ACC112 (cell line): Measurements from ENCODE around the gene PLAGL2.
A peak's percentile ranks its signal among the peaks of the same experiment; 100 is the strongest.

Experiments
- H2AFZ ChIP-seq: fragments of 200-600 bp; sonication (generic); one replicate; pipeline ENCODE4 v1.6.0; 2017; ENCODE audit warnings: antibody characterized with exemption, low read length; ENCODE audit not compliant: unreplicated experiment
- H3K27ac ChIP-seq: fragments of 200-600 bp; sonication (generic); 2 replicates; pipeline ENCODE4 v1.5.1; 2014; ENCODE audit warnings: low read depth, mild to moderate bottlenecking, antibody characterized with exemption, low read length, moderate library complexity
- H3K27me3 ChIP-seq: fragments of 200-600 bp; sonication (generic); 2 replicates; pipeline ENCODE4 v1.6.1; 2014; ENCODE audit warnings: mild to moderate bottlenecking, antibody characterized with exemption, low read length, moderate library complexity, mixed read lengths; ENCODE audit not compliant: insufficient read depth
- H3K36me3 ChIP-seq: fragments of 200-600 bp; sonication (generic); 2 replicates; pipeline ENCODE4 v1.6.1; 2016; ENCODE audit warnings: mild to moderate bottlenecking, antibody characterized with exemption, low read length, moderate library complexity, mixed read lengths; ENCODE audit not compliant: insufficient read depth
- H3K4me1 ChIP-seq: fragments of 200-600 bp; sonication (generic); one replicate; pipeline ENCODE4 v1.6.1; 2016; ENCODE audit warnings: low read length, mixed read lengths; ENCODE audit not compliant: insufficient read depth, unreplicated experiment, control insufficient read depth
- H3K4me3 ChIP-seq: fragments of 200-600 bp; sonication (generic); 2 replicates; pipeline ENCODE4 v1.5.1; 2014; ENCODE audit warnings: mild to moderate bottlenecking, low read depth, low read length
- H3K79me2 ChIP-seq: fragments of 200-600 bp; sonication (generic); one replicate; pipeline ENCODE4 v1.6.0; 2016; ENCODE audit warnings: low read length; ENCODE audit not compliant: control insufficient read depth, unreplicated experiment, insufficient read depth

The PLAGL2 gene

DNA sequence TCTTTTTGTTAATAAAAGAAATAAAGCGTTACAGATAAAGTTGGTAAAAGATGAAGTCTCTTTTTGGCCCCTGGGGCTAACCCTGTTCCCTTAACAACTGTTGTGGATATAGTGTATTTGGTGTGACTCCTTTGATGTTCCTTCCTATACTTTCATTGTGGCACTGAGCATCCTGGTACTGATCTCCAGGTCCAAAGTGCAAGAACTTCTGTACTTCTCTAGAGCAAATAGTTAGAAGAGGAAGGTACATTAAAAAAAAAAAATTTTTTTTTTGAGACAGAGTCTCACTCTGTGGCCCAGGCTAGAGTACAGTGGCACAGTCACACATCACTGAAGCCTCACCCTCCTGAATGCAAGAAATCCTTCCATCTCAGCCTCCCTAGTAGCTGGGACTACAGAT lies 6.3 kb upstream of the PLAGL2 start:
- Histone ChIP-seq H3K4me3 (no peak overlapping the region), H3K36me3 (peaks cover 8% of the 10 kb centered on the region), H3K27ac (no peak overlapping the region), H3K4me1 (peaks cover 9% of the 10 kb centered on the region), H3K79me2 (peaks cover 24% of the 10 kb centered on the region), H2AFZ (no peak overlapping the region), H3K27me3 (no peaks in the 10 kb centered on the region)

DNA sequence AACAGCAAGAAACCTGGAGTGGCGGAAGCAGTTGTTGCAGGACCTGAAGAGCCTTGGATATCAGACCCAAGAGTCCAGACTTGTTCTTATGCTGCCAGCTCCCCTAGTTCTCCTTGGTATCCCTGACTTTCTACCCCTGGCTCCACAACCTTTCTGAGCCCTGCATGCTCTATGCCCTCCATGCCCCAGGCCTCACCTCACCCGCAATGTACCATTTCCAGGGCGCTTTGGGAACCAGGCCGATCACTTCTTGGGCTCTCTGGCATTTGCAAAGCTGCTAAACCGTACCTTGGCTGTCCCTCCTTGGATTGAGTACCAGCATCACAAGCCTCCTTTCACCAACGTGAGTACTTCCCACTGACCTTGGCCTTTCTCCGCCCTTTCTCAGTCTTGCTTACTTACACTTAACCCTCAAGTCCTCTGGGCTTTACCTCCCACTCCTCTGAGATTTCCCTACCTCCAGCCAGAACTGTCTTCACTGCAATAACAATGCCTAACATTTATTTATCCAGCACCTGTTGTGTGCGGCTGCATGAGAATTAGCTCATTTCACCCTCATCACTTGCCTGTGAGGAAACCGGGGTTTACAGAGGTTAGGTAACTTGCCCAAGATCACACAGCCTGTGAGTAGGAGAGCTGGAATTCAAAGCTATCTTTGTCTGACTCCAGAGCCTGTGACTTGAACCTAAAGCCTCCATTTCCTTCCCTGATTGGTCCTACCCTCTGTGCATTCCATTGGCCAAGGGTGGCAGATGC lies 2.5 kb upstream of the PLAGL2 start:
- Histone ChIP-seq H3K36me3 (no peaks in the 10 kb centered on the region; the same call in 1 of the 2 replicates), H3K79me2 (peaks cover 60% of the 10 kb centered on the region), H3K4me3 (no peak overlapping the region), H3K27ac (no peak overlapping the region), H2AFZ (no peak overlapping the region), H3K4me1 (peaks cover 26% of the 10 kb centered on the region), H3K27me3 (no peaks in the 10 kb centered on the region)

DNA sequence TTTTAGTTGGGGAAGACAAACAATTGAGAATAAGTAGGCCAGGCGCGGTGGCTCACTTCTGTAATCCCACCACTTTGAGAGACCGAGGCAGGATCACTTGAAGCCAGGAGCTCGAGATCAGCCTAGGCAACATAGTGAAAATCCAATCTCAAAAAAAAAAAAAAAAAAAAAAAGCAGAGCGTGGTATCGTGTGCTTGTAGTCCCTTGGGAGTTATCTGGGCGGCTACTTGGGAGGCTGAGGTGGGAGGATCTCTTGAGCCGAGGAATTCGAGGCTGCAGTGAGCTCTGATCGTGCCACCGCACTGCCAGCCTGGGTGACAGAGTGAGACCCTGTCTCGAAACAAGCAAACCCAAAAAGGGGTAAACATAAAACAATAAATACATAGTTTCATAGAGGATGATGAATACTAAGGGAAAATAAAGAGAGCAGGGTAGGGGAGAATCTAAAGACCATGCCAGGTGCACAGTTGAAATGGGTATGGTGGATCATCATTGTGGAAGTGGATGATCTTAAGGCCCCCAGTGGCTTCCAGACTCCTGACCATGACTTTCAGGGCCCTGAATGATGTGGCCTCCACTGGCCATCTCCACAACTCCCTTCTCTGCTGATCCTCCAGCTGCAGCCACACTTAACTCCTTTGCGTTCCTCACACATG lies 1.1 kb upstream of the PLAGL2 start:
- H3K4me3 ChIP-seq = peak overlapping the region; percentile 98
- peaks cover 74% of the 10 kb centered on the region for H3K79me2 ChIP-seq
- no peak overlapping the region for H3K27ac ChIP-seq
- H3K36me3 ChIP-seq = no peaks in the 10 kb centered on the region; the same call in 1 of the 2 replicates
- peaks cover 40% of the 10 kb centered on the region for H3K4me1 ChIP-seq
- no peaks in the 10 kb centered on the region for H3K27me3 ChIP-seq
- H2AFZ ChIP-seq = no peak overlapping the region

DNA sequence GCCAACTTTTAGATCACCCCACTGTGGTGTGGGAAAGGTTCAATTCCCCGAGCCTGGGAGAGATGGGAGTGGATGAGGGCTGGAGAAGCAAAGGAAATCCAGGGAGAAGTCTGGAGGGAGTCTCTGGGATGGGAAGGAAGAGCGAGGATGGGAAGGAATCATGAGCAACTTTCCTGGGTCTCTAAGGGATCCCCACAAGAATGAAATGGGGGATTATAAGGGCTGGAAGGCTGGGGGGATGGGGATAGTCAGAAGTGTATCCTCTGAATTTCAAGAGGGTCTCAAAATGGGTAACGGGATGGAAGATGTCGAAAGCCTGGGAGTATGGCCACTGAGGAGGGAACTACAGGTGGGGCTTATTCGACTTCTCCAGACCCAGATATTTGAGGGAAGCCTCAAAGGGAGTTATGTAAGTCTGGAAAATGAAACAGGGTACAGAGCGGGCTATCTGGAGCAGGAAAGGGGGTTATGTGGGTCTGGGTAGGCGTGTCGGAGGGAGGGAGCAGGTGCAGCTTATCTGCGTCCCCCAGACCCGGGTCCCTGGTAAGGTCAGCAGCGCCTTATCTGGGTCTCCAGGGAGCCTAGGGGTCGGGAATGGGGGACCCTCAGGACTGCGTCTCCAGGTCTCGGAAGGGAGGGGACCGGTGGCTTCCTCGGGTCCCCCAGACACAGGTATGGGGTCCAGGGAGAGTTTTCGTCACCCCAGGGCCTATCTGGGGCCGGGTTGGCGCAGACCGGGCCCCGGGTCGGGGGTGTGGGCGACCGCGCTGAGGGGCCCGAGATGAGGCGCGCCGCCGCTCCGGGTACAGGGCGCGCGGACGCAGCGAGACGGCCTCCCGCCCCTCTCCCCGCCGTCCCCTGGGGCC lies 550 bp downstream of the PLAGL2 start:
- Histone ChIP-seq H3K36me3 (no peaks in the 10 kb centered on the region; the same call in 1 of the 2 replicates), H2AFZ (peak overlapping the region; percentile 69), H3K27ac (no peak overlapping the region; the same call in 1 of the 2 replicates), H3K79me2 (peaks cover 87% of the 10 kb centered on the region), H3K27me3 (no peaks in the 10 kb centered on the region), H3K4me3 (peak overlapping the region; percentile 98), H3K4me1 (peaks cover 48% of the 10 kb centered on the region)

DNA sequence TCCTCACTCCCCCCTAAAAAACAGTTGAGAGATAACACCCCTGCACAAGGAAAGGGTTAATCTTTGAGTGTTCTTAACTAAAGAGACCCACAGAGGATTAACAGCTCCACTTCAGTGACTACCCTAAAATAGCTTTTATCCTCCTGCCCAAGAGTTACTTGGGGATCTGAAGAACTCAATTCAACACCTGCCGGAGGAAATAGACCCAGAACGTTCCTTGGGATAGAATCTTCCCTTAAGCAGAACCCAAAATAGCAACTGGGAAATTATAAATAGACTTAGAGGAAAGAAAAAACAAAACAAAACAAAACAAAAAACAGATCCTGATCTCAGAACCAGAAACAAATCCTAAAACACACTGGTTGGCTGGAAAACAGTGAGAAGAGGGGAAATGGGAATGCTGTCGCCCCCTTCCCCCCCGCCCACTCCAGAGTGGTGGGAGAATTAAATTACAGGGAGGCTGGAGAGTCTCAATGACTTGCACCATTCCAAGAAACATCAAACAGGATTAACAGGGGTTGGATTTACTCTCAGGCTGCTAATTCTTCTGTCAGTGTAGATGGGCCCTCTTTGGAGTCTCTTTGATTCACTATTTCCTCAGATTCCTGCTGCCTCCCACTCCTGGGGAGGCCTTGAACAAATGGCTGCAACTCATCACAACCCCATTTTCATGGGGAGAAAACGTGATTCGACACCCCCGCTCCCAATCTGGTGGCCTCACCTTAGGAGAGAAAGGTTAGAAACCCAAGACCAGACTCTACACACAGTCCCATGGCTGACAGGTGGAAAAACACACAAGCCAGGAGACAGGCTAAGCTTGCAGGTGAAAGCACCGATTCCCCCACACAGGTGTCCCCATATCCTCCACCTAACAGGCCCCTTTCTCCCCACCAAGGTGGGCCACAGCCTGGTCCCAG lies 1.4 kb downstream of the PLAGL2 start:
- Histone ChIP-seq H3K27me3 (no peaks in the 10 kb centered on the region), H3K79me2 (peaks cover 91% of the 10 kb centered on the region), H3K36me3 (peaks cover 6% of the 10 kb centered on the region; the same call in 1 of the 2 replicates)

DNA sequence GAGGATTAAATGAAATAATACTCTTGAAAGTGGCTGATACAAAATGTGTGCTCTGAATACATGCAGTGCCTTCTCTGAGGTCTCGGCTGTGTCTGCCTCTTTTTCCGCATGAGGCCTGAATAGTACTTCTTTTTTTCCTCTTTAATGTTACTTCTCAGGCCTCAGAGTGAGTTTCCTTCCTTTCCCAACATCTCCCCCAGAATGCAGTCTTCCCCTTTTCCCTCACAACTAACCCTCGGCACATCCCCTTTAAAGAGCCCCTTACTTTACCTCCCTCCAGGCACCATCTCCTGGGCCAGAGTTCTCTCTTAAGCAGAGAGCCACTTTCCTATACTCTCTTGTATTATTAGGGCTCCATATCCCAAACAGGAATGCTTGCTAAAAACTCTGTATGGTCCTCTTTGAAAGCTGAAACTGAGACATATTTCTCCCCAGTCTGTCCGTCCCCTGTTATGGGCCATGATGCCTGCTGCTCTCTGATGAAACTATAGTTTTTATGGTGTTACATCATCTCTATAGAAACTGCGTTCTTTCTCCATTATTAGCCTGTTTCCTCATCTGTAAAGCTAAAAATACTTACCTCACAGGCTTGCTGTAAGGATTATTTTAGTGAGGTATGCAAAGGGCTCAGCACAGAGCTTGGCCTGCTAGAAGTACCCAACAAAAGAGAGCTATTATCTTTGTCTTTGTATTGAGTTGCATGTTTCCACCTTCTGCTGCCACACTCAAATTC lies 2.3 kb downstream of the PLAGL2 start:
- Histone ChIP-seq H3K27me3 (no peaks in the 10 kb centered on the region), H3K4me3 (no peak overlapping the region; the same call in 1 of the 2 replicates), H3K79me2 (peaks cover 90% of the 10 kb centered on the region), H3K36me3 (peaks cover 10% of the 10 kb centered on the region; the same call in 1 of the 2 replicates), H2AFZ (no peak overlapping the region), H3K4me1 (peaks cover 57% of the 10 kb centered on the region), H3K27ac (peak overlapping the region; percentile 41)

More for the DNA sequence above, 1.4 kb downstream of the PLAGL2 start:
- Histone ChIP-seq H2AFZ (no peak overlapping the region), H3K27ac (no peak overlapping the region), H3K4me1 (peaks cover 57% of the 10 kb centered on the region), H3K4me3 (peak overlapping the region; percentile 98)

DNA sequence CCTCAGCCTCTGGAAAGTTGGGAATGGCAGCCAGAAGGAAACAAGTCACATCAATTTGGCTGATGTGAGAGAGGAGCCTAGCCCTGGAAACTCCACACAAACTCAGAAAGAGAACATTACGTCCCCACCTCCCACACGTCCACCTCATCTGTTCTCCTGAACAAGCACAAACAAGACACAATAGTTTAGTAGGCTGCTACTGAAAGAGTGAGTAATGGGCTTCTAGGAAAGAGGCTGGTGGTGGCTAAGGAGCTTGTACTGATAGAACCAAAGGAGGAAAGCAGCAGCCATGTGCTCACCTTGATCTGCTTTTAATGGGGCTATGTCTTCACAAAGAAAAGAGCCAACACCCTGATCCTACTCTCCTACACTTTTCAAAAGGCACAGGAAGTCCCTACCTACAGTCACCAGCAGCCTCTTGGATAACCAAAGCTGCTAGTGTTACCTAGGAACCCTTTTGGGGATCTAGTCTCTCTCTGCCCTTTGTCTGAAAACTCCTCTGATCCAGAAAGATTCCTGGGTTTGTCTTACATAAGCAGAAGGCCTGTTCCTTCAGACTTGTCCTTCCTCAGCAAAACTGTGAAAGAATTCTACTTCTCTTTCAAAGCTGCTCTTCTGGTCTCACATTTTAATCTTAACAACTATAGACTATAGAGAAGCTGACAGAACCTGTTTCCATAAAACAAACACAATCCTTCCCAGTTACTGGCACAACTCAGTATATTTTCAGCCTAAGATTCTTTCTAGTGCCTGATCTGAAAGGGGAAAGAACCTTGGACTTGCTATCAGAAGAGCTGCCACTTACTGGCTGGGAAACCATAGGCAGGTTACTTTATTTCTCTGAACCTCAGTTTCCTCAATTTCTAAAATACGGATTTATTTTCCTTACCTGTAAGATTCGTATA lies 3.1 kb downstream of the PLAGL2 start:
- peak overlapping the region; percentile 41 for H3K27ac ChIP-seq
- peaks cover 14% of the 10 kb centered on the region; the same call in 1 of the 2 replicates for H3K36me3 ChIP-seq

DNA sequence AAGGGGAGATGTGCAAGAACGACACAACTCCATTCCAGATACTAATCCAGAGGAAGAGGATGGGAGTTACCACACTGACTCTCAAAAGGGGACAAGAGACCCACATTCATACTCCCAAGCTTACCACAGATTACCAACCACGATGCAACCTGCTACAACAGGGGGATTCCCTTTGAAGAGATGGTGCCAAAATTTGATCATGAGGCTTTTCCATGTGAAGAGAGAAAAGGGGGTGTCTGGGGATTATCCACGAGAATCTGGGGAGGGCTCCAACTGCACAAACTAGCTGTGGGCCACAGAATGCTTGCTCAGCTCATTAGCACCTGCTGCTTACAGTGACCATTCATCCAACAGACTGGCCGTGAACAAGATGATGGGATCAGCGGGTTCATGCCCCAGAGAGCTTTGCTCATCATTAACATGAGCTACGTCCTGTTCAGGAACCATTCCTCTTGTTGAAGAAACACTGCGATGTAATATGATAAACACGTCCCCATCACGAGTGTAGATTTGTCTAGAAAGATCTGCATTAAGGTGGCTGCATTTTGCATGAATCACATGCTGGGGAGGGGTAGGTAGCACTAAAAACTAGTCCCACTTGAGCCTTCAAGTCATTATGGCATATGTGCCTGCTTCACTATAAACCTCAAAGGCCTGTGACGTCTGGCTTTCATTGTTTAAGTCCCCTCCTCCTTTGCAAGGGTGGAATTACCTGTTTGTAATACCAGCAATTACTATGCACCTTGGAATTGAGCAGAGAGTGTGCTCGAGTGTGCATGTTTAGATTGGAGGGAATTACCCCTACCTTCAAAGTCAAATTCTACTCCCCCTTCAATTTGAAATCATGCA lies 4.0 kb downstream of the PLAGL2 start:
- H3K36me3 ChIP-seq = peaks cover 16% of the 10 kb centered on the region; the same call in 1 of the 2 replicates
- H3K27me3 ChIP-seq = no peaks in the 10 kb centered on the region
- H3K27ac ChIP-seq = peak overlapping the region; percentile 41; the same call in 1 of the 2 replicates
- H3K79me2 ChIP-seq = peaks cover 78% of the 10 kb centered on the region
- peaks cover 46% of the 10 kb centered on the region for H3K4me1 ChIP-seq
- peak overlapping the region; percentile 27; the same call in 1 of the 2 replicates for H3K4me3 ChIP-seq
- H2AFZ ChIP-seq = no peak overlapping the region

More for the DNA sequence above, 3.1 kb downstream of the PLAGL2 start:
- no peaks in the 10 kb centered on the region for H3K27me3 ChIP-seq
- no peak overlapping the region for H2AFZ ChIP-seq
- peak overlapping the region; percentile 27 for H3K4me3 ChIP-seq
- H3K4me1 ChIP-seq = peaks cover 52% of the 10 kb centered on the region
- peaks cover 87% of the 10 kb centered on the region for H3K79me2 ChIP-seq
